Neural crest cell (in vitro differentiated cells): Measurements from ENCODE around the gene TP53INP2. TPM values are rescaled to one million over a fixed set of nuclear protein-coding genes. Genes with fewer than 3 reads are reported as not detected.

Experiments
- DNase-seq: peaks from one replicate; pipeline ENCODE4 v3.0.0; 2021; ENCODE audit warnings: low read depth, mixed read lengths, low spot score
- H3K27ac Mint-ChIP-seq: one replicate; pipeline ENCODE4 v1.8.0; 2021; ENCODE audit warnings: mild to moderate bottlenecking, mixed read lengths; ENCODE audit not compliant: unreplicated experiment
- H3K27me3 Mint-ChIP-seq: 2 replicates; pipeline ENCODE4 v1.8.0; 2021; ENCODE audit warnings: low read depth, mild to moderate bottlenecking, mixed read lengths
- H3K36me3 Mint-ChIP-seq: 2 replicates; pipeline ENCODE4 v1.8.0; 2021; ENCODE audit warnings: low read depth, mild to moderate bottlenecking, mixed read lengths
- H3K4me1 Mint-ChIP-seq: 2 replicates; pipeline ENCODE4 v1.8.0; 2021; ENCODE audit warnings: mixed read lengths
- H3K4me3 Mint-ChIP-seq: one replicate; pipeline ENCODE4 v1.8.0; 2021; ENCODE audit warnings: mild to moderate bottlenecking, mixed read lengths
- H3K9me3 Mint-ChIP-seq: 2 replicates; pipeline ENCODE4 v1.8.0; 2021; ENCODE audit warnings: mixed read lengths
- CTCF ChIP-seq: fragments of 200-600 bp; sonication (generic); conservative IDR thresholded peaks from 2 replicates; pipeline ENCODE4 v1.5.0; 2021; ENCODE audit warnings: antibody characterized with exemption, mild to moderate bottlenecking
- total RNA-seq: library from RNA; stranded (reverse); gene quantifications from 2 replicates; pipeline ENCODE4 v1.2.1, GENCODE V29; 2021

The TP53INP2 gene
- total RNA-seq, 1 donor from 2014 or later = 17.1 TPM

GRCh38 chr20:34744340-34744739 lies 40.2 kb downstream of the TP53INP2 start:
- Mint-ChIP-seq H3K4me3 (no peak overlapping the region), H3K36me3 (peaks cover 33% of the 10 kb centered on the region), H3K27me3 (no peaks in the 10 kb centered on the region), H3K27ac (no peak overlapping the region), H3K9me3 (no peaks in the 10 kb centered on the region), H3K4me1 (no peaks in the 10 kb centered on the region)
- no peak for TF ChIP-seq CTCF
- no peak for DNase-seq

DNA sequence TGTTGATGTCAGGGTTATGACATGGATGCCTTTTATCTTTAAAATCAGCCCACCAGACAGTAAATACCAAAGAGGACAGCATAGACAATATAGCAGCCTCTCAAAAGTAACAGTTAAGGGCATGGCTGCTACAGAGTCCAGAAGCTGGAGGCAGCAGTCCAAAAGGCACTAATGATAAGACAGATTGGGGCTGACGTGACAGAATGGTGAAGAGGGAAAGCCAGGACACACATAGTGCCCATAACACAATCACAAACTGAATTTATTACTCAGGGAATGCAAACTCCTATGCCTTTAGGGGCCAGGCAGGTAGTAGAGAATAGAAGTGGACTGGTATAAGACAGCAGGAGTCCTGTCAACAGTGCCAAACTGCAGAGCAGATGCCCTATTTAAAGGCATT lies 40.7 kb downstream of the TP53INP2 start:
- Mint-ChIP-seq H3K27ac (no peak overlapping the region), H3K36me3 (peaks cover 34% of the 10 kb centered on the region), H3K27me3 (no peaks in the 10 kb centered on the region), H3K9me3 (no peaks in the 10 kb centered on the region), H3K4me3 (no peak overlapping the region), H3K4me1 (no peaks in the 10 kb centered on the region)
- DNase-seq = no peak
- no peak for TF ChIP-seq CTCF

DNA sequence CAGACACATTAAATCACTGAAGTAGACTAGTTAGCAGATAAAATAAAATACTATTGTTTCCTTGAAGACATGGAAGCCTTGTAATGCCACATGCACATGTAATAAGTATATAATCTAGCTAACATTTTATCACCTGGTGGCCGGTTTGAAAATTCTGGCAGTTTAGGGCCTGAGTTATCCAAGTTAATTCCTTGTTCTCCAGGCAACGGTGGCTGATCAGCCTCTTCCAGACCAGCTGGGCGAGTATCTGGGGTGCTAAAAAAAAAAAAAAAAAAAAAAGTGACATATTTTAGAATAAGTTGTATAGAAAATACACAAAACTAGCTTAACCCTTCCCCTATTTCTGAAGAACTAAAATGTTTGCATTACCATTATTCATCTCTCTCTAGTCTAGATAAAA lies 42.5 kb downstream of the TP53INP2 start:
- Mint-ChIP-seq H3K4me3 (no peak overlapping the region), H3K9me3 (no peaks in the 10 kb centered on the region), H3K27ac (no peak overlapping the region), H3K27me3 (no peaks in the 10 kb centered on the region), H3K36me3 (peaks cover 22% of the 10 kb centered on the region), H3K4me1 (no peaks in the 10 kb centered on the region)
- DNase-seq = no peak
- TF ChIP-seq CTCF = no peak

GRCh38 chr20:34747479-34747878 lies 43.3 kb downstream of the TP53INP2 start:
- Mint-ChIP-seq H3K27me3 (no peaks in the 10 kb centered on the region), H3K4me1 (no peaks in the 10 kb centered on the region), H3K36me3 (peaks cover 19% of the 10 kb centered on the region), H3K27ac (no peak overlapping the region), H3K4me3 (no peak overlapping the region), H3K9me3 (no peaks in the 10 kb centered on the region)
- DNase-seq = no peak
- TF ChIP-seq CTCF = no peak

GRCh38 chr20:34748709-34749108 lies 44.6 kb downstream of the TP53INP2 start:
- no peak for TF ChIP-seq CTCF
- DNase-seq = no peak
- Mint-ChIP-seq H3K9me3 (no peaks in the 10 kb centered on the region), H3K4me1 (no peaks in the 10 kb centered on the region), H3K27me3 (no peaks in the 10 kb centered on the region), H3K27ac (no peak overlapping the region), H3K36me3 (peaks cover 12% of the 10 kb centered on the region), H3K4me3 (no peak overlapping the region)

- DNase-seq = no peak
- H3K27me3 Mint-ChIP-seq = no peaks in the 10 kb centered on the region
- peaks cover 12% of the 10 kb centered on the region for H3K36me3 Mint-ChIP-seq
- no peaks in the 10 kb centered on the region for H3K4me1 Mint-ChIP-seq
- H3K4me3 Mint-ChIP-seq = no peak overlapping the region
- H3K27ac Mint-ChIP-seq = no peak overlapping the region
- H3K9me3 Mint-ChIP-seq = no peaks in the 10 kb centered on the region
- no peak for TF ChIP-seq CTCF
These were observed 46.3 kb downstream of the TP53INP2 start for GRCh38 chr20:34750484-34750883.
